ENCODE measurements around the gene GTPBP2. TPM values are rescaled to one million over a fixed set of nuclear protein-coding genes. Genes with fewer than 3 reads are reported as not detected.

The GTPBP2 gene
- total and polyA plus RNA-seq, 2 experiments from 2014 or later: 15.9 to 80.7 TPM

DNA sequence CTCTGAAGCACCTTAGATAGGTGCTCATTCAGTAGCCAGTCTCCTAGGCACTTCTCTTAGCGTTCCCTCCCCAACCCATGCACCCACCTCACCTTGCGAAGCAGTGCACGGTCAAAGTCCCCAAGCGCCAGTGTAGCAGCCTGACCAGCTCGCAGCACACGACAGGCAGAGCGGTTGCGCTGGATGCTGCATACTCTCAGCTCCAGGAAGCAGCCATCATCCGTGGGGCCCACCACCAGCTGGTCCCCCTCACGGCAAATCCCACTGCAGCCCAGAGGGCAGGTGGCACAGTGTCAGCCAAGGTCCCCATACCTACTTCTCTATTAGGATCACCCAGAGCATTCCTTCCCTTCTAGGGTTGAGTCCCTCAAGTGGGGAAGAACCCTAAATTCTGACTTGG lies 6.5 kb downstream of the GTPBP2 start:
- H3K4me1 ChIP-seq (ENCODE audit: insufficient read depth): peaks cover 13% of the 10 kb centered on the region
- peaks cover 59% of the 10 kb centered on the region for H3K36me3 ChIP-seq (ENCODE audit: low read depth)
- H3K9me3 ChIP-seq (ENCODE audit: low read depth): no peaks in the 10 kb centered on the region
- no peaks in the 10 kb centered on the region for H3K9me2 ChIP-seq (ENCODE audit: insufficient read depth)
- H3K9ac ChIP-seq: no peak overlapping the region
- TF ChIP-seq EZH2phosphoT487 (IDR thresholded peaks at IDR 0.05; ENCODE audit: insufficient read depth, low read depth) (no peak), EZH2 (IDR thresholded peaks at IDR 0.05; ENCODE audit: insufficient read depth, poor library complexity, severe bottlenecking) (no peak)
- no peak overlapping the region for H3K4me3 ChIP-seq
- in situ Hi-C loops (cut with MboI): no loop called here
- peaks cover 56% of the 10 kb centered on the region for H3K79me2 ChIP-seq (ENCODE audit: insufficient read depth)
- no peak overlapping the region for H3K4me2 ChIP-seq (ENCODE audit: unreplicated experiment)
- no peak overlapping the region for H2AFZ ChIP-seq
- H3F3A ChIP-seq (ENCODE audit: insufficient read depth): peaks cover 28% of the 10 kb centered on the region
- 91 to 95% methylated on average over 10 of the region's 10 CpGs for WGBS, 2 experiments (ENCODE audit: low coverage in 1 of 2, low lambda C conversion rate in 2 of 2, missing lambda C conversion rate in 2 of 2)
- H4K20me1 ChIP-seq (ENCODE audit: insufficient read depth): no peaks in the 10 kb centered on the region
- DNase-seq: no peak
- no peaks in the 10 kb centered on the region for H3K27me3 ChIP-seq (replicated peaks; ENCODE audit: insufficient read depth)
- H3K27ac ChIP-seq: no peak overlapping the region

DNA sequence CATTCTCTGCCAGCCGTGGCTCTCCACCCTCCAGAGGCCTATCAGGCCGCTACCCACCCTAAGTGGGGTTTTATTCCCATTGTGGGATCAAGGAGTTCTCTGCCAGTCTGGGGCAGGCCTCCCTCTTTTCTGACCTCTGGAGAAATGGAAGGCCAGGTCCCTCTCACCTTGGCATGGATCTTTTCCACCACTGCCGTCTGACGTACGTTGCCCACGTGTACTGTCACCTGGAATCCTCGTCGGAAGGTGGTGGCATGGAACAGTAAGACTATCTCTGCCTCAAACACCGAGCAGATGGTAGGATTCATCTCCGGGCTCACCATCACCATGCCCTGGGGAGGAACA lies 7.3 kb downstream of the GTPBP2 start:
- Histone ChIP-seq H3K27ac (no peak overlapping the region), H3K4me3 (no peak overlapping the region), H3K27me3 (replicated peaks; ENCODE audit: insufficient read depth) (no peaks in the 10 kb centered on the region), H3K79me2 (ENCODE audit: insufficient read depth) (peaks cover 48% of the 10 kb centered on the region), H3K9me2 (ENCODE audit: insufficient read depth) (no peaks in the 10 kb centered on the region), H3K4me1 (ENCODE audit: insufficient read depth) (peaks cover 6% of the 10 kb centered on the region; the same call in 1 of the 2 replicates), H2AFZ (no peak overlapping the region), H3F3A (ENCODE audit: insufficient read depth) (peaks cover 28% of the 10 kb centered on the region), H3K9ac (no peak overlapping the region), H3K9me3 (ENCODE audit: low read depth) (no peaks in the 10 kb centered on the region), H3K4me2 (ENCODE audit: unreplicated experiment) (no peak overlapping the region), H4K20me1 (ENCODE audit: insufficient read depth) (no peaks in the 10 kb centered on the region), H3K36me3 (ENCODE audit: low read depth) (peaks cover 60% of the 10 kb centered on the region)
- no peak for TF ChIP-seq EZH2 (IDR thresholded peaks at IDR 0.05; ENCODE audit: insufficient read depth, poor library complexity, severe bottlenecking)
- no peak for TF ChIP-seq EZH2phosphoT487 (IDR thresholded peaks at IDR 0.05; ENCODE audit: insufficient read depth, low read depth)
- WGBS, 2 experiments (ENCODE audit: low coverage in 1 of 2, low lambda C conversion rate in 2 of 2, missing lambda C conversion rate in 2 of 2): 84 to 87% methylated on average over 10 of the region's 10 CpGs
- in situ Hi-C loops (cut with MboI): no loop called here
- DNase-seq: no peak

DNA sequence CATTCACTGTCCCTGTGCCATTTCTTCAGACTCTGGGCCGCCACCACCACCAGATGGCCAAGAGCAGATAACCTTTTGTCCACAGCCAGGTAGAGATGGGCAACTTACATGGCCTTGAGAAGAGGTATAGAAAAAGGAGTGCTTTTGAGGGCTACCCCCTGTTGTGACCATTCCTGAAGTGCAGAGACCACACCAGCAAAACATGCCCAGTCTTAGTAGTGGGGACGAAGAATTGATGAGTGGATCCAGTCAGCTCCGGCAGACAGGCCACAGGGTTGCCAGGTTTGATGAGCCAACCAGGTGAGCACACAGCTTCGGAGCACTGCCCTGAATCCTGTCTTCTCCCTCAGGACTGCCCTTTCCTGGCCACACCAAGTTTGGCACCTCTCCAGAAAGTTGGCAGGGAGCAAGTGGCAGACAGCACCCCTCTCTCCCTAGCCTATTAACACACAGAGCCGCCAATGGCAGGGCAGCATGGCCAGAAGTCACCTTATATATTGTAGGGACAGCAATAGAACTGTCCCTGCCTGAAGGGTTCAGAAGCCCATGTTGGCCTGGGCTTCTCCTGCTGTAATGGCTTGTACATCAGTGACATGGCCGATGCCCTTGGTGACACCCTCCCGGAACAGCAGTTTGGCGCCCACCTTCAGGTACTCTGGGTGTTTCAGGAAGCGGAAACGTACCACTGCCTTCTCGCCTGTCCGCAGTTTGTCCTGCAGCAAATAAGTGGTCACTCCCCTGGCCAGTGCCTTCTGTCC lies 7.8 kb downstream of the GTPBP2 start:
- Histone ChIP-seq H2AFZ (no peak overlapping the region), H3K4me2 (ENCODE audit: unreplicated experiment) (no peak overlapping the region), H3K4me3 (no peak overlapping the region), H3K4me1 (ENCODE audit: insufficient read depth) (peaks cover under 1% of the 10 kb centered on the region; the same call in 1 of the 2 replicates), H3K27me3 (replicated peaks; ENCODE audit: insufficient read depth) (no peaks in the 10 kb centered on the region), H3K27ac (no peak overlapping the region), H3K9me2 (ENCODE audit: insufficient read depth) (no peaks in the 10 kb centered on the region), H4K20me1 (ENCODE audit: insufficient read depth) (no peaks in the 10 kb centered on the region), H3K9ac (no peak overlapping the region), H3K79me2 (ENCODE audit: insufficient read depth) (peaks cover 43% of the 10 kb centered on the region), H3K9me3 (ENCODE audit: low read depth) (no peaks in the 10 kb centered on the region), H3K36me3 (ENCODE audit: low read depth) (peaks cover 58% of the 10 kb centered on the region), H3F3A (ENCODE audit: insufficient read depth) (peaks cover 28% of the 10 kb centered on the region)
- in situ Hi-C loops (cut with MboI): no loop called here
- WGBS, 2 experiments (ENCODE audit: low coverage in 1 of 2, low lambda C conversion rate in 2 of 2, missing lambda C conversion rate in 2 of 2): 94 to 95% methylated on average over 12 of the region's 12 CpGs
- DNase-seq: no peak
- no peak for TF ChIP-seq EZH2 (IDR thresholded peaks at IDR 0.05; ENCODE audit: insufficient read depth, poor library complexity, severe bottlenecking)
- TF ChIP-seq EZH2phosphoT487 (IDR thresholded peaks at IDR 0.05; ENCODE audit: insufficient read depth, low read depth): no peak

DNA sequence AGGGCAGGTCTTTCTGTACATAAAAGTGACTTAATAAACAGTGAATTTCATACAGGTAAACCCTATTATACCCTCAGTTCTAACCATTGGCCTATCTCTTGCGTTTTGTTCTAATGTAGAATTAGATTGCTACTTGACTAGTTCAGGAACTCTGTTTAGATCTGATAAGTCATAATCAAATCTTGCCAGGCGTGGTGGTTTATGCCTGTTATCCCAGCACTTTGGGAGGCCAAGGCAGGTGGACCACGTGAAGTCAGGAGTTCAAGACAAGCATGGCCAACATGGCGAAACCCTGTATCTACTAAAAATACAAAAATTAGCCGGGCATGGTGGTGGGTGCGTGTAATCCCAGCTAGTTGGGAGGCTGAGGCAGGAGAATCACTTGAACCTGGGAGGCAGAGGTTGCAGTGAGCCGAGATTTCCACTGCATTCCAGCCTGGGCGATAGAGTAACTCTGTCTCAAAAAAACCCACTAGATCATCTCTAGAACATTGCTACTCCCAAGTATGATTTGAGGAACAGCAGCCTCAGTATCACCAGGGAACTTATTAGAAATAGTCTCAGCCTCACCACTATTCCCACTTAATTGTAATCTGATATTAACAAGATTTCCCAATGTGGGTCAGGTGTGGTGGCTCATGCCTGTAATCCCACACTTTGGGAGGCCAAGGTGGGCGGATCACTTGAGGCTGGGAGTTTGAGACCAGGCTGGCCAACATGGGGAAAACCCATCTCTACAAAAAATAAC lies 12.2 kb downstream of the GTPBP2 start:
- Histone ChIP-seq H3K9ac (no peak overlapping the region), H3K4me3 (no peak overlapping the region), H2AFZ (no peak overlapping the region), H3K27me3 (replicated peaks; ENCODE audit: insufficient read depth) (no peaks in the 10 kb centered on the region), H4K20me1 (ENCODE audit: insufficient read depth) (no peaks in the 10 kb centered on the region), H3K27ac (no peak overlapping the region), H3K9me3 (ENCODE audit: low read depth) (no peaks in the 10 kb centered on the region), H3K9me2 (ENCODE audit: insufficient read depth) (no peaks in the 10 kb centered on the region), H3F3A (ENCODE audit: insufficient read depth) (peaks cover 44% of the 10 kb centered on the region), H3K36me3 (ENCODE audit: low read depth) (peaks cover 44% of the 10 kb centered on the region), H3K4me1 (ENCODE audit: insufficient read depth) (peaks cover 10% of the 10 kb centered on the region), H3K4me2 (ENCODE audit: unreplicated experiment) (no peak overlapping the region), H3K79me2 (ENCODE audit: insufficient read depth) (no peaks in the 10 kb centered on the region)
- no peak for DNase-seq
- in situ Hi-C loops (cut with MboI): no loop called here
- no peak for TF ChIP-seq EZH2phosphoT487 (IDR thresholded peaks at IDR 0.05; ENCODE audit: insufficient read depth, low read depth)
- TF ChIP-seq EZH2 (IDR thresholded peaks at IDR 0.05; ENCODE audit: insufficient read depth, poor library complexity, severe bottlenecking): no peak
- WGBS, 2 experiments (ENCODE audit: low coverage in 1 of 2, low lambda C conversion rate in 2 of 2, missing lambda C conversion rate in 2 of 2): 96 to 99% methylated on average over 9 of the region's 9 CpGs

Measured in GM23248 (cell line).